GM18907 (cell line): ENCODE measurements around the gene DNMT3A.

ENCODE experiments used
- ATAC-seq: cut with Tn5 transposase; IDR thresholded peaks from one replicate; pipeline ENCODE4 v1.9.1; 2021; ENCODE audit warnings: mild to moderate bottlenecking, moderate library complexity; ENCODE audit not compliant: unreplicated experiment

The DNMT3A gene

DNA sequence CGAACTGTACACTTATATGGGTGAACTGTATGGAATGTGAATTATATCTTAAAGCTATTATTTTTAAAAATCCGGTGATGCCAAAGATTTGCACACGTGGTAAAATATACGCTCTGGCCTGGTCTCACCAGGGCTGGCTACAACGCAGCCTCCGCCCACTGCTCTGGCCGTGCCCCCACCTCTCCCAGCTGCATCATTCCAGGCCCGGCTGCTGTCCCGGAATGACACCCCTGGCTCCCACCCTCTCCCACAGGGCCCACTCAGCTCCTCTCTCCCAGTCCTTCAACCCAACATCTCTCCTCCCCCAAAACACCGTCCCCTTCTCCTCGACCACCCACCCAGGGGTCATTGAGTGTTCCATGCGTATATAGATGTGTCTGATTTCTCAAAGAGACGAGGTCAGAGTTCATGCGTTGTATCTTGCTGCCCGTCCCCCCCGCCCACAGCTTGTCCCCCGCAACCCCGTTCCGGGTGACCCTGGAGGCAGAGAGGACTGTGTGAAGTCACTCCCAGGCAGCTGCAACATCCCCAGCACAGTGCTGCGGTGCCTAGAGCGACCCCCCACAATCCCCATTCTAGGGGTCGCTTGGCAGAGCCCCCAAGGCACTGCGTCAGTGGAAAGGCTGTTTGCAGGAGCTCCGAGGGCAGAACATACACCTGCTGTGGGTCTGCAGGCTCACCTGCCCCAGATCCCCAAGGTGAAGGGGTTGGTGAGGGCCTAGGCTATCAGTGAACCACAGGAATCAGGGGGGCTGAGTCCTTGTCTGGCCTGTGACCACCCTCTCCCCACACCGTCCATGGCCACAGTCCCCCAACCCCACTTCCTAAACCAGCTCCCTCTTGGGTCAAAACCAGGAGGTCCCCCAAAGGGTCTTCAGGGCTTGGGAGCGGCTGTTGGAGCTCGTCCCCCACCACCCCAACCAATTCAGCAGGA, 13.3 kb downstream of the DNMT3A start:
- no peak for ATAC-seq

DNA sequence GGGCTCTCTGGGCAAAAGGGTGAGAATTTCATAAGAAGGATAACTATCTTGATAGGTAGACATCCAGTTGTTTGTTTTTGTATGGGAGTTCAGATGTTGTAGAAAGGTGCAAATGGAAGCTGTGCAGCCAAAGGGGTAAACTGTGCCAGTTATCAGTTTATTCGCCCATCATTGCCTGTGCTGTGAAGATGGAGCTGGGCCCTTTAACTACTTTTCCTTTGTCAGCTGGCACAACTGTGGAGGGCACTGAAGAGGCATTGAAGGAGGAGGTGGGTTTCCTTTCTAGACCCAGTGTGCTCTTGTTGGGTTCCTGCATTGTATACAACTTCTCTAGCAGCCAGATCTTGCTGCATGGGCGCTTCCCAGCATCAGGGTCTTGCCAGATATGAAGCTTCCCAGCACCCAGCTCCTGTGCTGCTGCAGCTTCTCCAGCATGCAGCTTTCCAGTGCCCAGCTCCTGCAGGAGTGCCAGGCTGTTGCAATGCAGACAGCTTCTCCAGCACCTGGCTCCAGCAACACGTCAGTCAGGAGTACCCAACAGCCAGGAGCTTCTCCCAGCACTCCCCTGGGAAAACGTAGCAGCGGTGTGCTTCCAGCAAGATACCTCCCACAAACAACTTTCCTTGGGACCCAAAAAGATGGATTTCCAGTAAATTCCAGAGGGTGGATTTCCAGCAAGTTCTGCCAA, 15.3 kb downstream of the DNMT3A start:
- no peak for ATAC-seq

- no peak for ATAC-seq
Observed at GRCh38 chr2:25324905-25325592, 16.7 kb downstream of the DNMT3A start.

DNA sequence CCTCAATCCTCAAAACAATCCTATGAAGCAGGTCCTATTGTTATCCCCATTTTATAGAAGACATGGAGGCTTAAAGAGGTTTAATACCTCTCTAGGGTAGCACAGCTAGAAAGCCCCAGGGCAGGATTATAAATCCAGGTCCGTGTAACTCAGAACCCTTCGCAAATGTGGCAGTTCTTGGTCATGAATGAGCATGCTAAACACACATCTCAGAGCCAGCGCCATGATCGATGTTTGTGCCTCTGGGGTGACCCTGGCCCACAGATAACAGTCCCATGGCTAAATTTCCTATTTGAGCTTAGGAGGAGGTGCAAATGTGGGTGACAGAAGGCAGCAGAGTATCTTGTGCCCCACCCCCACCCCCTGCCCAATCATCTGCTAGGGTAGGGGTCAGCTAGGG, 17.5 kb downstream of the DNMT3A start:
- no peak for ATAC-seq

GRCh38 chr2:25323610-25324189, 18.0 kb downstream of the DNMT3A start:
- ATAC-seq: no peak

GRCh38 chr2:25323042-25323514, 18.6 kb downstream of the DNMT3A start:
- ATAC-seq: no peak

DNA sequence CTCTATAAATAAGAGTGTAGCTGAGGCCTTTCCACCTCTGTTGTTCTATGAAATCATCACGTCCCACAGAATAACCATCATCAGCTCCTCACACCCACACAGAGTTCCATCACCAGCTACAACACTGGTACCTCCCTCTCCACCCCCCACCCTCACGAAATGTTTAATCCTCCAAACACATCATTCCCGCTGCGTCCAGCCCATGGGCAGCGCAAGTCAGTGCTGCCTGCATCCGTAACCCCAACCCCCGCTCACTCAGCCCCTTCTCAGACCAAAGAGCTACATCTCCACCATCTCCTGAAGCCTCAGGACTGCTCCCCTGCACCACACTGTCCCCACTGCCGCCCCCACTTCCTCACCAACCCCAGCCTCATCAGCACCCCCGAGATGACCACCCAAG, 19.4 kb downstream of the DNMT3A start:
- no peak for ATAC-seq

- no peak for ATAC-seq
Observed at GRCh38 chr2:25320077-25320476, 21.6 kb downstream of the DNMT3A start.

GRCh38 chr2:25316101-25316500, 25.6 kb downstream of the DNMT3A start:
- ATAC-seq: no peak

GRCh38 chr2:25315316-25315680, 26.4 kb downstream of the DNMT3A start:
- no peak for ATAC-seq

- ATAC-seq: peak; percentile 74
Observed at GRCh38 chr2:25314514-25315315, 27.0 kb downstream of the DNMT3A start.

- peak; percentile 10 for ATAC-seq
Observed at GRCh38 chr2:25313711-25314513, 27.8 kb downstream of the DNMT3A start.

DNA sequence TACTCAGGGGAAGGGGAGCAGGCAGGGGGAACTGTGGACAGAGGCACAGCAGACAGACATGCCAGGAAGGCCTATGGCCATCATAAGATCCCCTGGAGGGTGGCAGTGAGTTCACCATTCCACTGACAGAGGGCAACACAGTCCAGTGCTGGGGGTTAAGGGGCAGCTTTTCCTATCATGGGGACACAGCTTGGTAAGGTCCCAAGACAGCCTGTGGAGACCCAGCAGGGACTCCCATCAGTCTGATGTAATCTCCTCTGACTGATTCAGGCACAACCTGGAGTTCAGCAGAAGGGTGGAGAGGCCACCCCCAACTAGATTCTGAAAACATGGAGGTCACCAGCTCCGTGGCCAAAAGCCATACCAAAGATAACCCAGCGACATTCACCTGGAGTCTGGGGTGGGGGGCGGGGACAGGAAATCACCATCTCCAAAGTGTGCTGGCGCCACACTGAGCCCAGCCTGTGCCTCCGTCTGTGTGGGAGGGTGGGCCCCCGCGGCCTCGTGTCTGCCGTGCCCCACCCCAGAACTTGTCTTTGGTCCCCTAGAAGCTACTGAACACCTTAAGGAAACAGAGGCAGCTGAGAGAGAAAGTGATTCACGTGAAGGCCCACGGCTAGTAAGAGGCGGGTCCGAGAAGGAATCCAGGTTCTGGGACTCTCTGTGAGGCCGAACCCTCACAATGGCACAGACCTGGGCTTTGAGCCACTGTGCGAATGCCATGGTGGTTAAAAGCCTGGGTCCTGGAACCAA, 28.6 kb downstream of the DNMT3A start:
- no peak for ATAC-seq

DNA sequence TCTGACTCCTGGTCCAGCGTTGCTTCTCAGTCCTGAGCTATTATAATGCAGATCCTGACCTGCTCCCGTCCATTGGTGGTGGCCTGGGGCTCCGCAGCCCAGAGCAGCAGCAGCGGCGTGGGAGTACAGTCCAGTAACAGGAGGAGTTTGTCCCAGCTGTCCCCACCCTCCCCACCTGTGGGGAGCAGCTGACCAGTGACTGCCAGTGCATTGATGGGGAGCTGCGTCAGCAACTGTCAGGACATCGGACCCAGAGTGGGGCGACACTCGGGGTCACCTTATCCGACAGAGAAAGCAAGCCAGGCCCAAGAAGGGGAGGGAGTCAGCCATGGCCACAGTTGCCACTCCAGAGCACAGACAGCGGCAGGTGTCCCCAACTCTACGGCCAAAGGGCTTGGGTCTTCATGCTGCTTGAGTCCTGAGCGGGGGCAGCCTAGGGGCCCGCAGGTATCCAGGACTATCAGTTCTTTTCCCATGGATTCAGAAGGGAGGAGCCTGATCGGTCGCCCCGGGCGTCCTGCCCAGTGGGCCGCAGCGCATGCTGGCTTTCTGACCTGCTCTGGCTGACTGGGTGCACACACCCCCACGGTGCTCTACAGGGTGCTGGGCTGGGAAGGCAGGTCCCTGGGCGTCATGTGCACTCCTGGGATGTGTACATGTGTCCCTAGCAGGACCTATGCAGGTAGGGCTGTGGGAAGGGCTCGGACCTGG, 29.7 kb downstream of the DNMT3A start:
- ATAC-seq: no peak

DNA sequence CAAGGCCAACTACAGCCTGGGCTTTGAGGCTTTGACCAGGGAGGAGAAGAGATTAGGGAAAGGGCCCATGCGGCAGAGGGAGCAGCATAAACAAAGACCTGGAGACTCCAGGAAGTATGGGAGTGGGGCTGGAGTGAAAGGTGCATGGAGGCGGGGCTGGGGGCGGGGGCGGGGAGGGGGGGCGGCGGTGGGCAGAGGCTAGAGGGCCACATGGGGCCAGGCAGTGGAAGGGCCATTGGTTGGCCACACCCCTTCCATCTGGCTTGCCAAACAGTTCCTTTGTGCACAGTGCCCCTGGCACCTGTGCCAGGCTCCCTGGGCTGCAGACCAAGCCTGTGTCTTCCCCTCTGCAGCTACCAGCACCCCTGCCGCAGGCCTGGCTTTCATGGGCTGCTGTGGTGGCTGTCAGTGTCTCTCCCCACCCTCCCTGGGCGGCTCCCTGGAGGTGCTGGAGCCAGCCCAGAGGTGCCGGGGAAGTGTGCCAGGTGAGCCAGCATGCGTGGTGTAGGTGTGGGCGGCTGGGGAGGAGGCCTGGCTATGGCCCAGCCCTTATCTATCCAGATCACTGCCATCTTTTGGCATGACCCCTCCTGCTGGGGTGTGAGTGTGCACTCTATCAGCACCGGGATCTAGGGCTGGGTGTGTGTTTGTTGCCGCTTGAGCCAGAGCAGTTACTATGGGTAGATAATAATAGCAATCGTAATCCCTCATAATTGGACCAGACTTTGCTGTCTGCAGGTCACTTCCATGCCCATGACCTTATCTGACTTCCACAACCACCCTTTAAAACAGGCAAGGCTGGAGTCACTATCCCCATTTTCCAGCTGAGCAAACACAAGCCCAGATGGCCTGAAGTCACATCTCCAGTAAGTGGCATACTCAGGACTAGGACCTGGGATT, 30.5 kb downstream of the DNMT3A start:
- ATAC-seq: no peak

GRCh38 chr2:25310709-25310964, 31.1 kb downstream of the DNMT3A start:
- no peak for ATAC-seq

DNA sequence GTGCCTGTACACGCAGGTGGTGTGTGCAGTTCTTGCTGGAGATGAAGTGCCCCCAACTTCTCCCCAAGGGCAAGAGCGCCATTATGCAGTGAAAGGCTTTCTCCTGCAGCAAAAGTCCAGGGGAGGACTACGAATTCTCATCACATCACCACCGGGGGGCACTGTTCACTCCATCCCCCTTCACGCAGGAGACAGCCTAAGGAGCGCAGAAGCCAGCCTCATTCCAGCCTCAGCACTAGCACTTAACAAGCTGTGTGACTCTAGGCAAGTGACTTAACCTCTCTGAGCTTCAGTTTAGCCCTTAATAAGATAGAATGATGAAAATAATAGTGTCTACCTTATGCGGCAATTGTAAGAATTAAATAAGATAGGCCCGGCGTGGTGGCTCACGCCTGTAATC, 32.3 kb downstream of the DNMT3A start:
- no peak for ATAC-seq
